Measurements from ENCODE around the gene CADM1.

GRCh38 chr11:115503886-115504275 is 334 bp downstream of the CADM1 start:
- no peak for TF ChIP-seq CTCF (IDR thresholded peaks at IDR 0.05)
- TF ChIP-seq POLR2A (IDR thresholded peaks at IDR 0.05) = no peak
